ENCODE data around the gene SH3D19. TPM values are rescaled to one million over a fixed set of nuclear protein-coding genes. Genes with fewer than 3 reads are reported as not detected.

SH3D19 gene
- total RNA-seq, 1 donor: 46.6 TPM

DNA sequence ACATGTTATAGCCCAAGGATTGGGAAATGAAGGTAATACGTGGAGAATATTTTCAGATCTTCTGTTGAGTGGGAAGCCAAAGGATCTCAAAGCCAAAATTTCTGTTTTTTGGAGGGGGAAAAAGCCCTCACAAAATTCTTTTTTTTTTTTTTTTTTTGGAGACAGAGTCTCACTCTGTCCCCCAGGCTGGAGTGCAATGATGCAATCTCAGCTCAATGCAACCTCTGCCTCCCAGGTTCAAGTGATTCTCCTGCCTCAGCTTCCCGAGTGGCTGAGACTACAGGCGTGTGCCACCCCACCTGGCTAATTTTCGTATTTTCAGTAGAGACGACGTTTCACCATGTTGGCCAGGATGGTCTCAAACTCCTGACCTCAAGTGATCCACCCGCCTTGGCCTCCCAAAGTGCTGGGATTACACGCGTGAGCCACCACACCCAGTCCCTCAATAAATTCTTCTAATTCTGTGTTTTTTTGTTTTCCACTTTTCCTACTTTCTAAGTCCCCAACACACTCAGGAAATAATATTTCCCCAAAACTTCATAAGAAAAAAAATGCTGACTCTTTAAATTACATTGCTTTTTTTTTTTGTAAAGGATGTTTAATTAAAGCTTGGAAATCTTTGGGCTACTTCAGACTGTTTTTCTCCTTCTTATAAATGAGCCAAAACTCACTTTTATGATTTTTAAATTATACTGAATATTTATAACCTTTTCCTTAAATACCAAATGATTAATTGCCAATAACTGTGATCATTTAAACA, 174.4 kb downstream of the SH3D19 start:
- no peak overlapping the region for H3K4me3 ChIP-seq (ENCODE audit: low read depth, low read length)
- TF ChIP-seq, protein P1, sequence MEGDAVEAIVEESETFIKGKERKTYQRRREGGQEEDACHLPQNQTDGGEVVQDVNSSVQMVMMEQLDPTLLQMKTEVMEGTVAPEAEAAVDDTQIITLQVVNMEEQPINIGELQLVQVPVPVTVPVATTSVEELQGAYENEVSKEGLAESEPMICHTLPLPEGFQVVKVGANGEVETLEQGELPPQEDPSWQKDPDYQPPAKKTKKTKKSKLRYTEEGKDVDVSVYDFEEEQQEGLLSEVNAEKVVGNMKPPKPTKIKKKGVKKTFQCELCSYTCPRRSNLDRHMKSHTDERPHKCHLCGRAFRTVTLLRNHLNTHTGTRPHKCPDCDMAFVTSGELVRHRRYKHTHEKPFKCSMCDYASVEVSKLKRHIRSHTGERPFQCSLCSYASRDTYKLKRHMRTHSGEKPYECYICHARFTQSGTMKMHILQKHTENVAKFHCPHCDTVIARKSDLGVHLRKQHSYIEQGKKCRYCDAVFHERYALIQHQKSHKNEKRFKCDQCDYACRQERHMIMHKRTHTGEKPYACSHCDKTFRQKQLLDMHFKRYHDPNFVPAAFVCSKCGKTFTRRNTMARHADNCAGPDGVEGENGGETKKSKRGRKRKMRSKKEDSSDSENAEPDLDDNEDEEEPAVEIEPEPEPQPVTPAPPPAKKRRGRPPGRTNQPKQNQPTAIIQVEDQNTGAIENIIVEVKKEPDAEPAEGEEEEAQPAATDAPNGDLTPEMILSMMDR (IDR thresholded peaks at IDR 0.05; ENCODE audit: insufficient read depth, low read depth, low read length): no peak
- DNase-seq (ENCODE audit: low read depth): no peak

DNA sequence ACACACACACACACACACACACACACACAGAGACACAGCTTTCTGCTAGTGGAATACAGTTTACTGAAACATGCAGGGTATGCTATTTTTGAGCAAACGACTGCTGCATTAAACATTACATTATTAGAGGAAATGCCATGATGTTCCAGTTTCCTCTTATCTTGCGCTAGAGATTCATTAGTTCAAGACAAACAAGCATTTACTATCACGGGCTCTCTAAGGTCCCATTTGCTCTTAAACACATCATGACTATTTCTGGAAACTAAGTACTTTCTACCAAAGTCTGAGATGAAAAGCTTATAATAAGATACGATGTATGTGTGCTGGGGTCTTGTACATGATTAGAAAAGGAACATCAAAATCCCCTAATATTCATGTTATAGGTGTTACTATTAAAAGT, 177.1 kb downstream of the SH3D19 start:
- no peak overlapping the region for H3K4me3 ChIP-seq (ENCODE audit: low read depth, low read length)
- DNase-seq (ENCODE audit: low read depth): no peak
- TF ChIP-seq, protein P1 (IDR thresholded peaks at IDR 0.05; ENCODE audit: insufficient read depth, low read depth, low read length): no peak

- TF ChIP-seq, protein P1 (IDR thresholded peaks at IDR 0.05; ENCODE audit: insufficient read depth, low read depth, low read length): no peak
- DNase-seq (ENCODE audit: low read depth): peak; percentile 65
- no peak overlapping the region for H3K4me3 ChIP-seq (ENCODE audit: low read depth, low read length)
These were observed 178.4 kb downstream of the SH3D19 start for GRCh38 chr4:151147000-151147399.

GRCh38 chr4:151144329-151145072, 180.9 kb downstream of the SH3D19 start:
- no peak for DNase-seq (ENCODE audit: low read depth)
- TF ChIP-seq, protein P1 (IDR thresholded peaks at IDR 0.05; ENCODE audit: insufficient read depth, low read depth, low read length): no peak
- H3K4me3 ChIP-seq (ENCODE audit: low read depth, low read length): no peak overlapping the region

DNA sequence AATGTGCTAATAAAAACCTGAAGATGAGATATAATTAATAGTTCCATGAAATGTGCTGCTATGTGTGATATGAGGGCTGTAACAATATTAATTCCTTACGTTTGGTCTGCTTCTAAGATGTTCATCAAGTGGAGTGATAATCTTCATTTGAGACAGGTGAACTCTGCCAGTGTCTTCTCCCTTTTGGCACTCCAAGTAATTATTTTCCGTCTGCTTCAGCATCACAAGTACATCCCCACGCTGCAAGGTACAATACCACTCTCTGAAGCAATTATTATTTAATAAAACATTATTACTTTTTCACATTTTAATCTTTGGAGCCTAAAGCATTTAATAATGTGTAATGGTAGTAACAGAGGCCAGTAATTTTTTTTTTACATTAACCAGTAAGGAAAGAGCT, 181.6 kb downstream of the SH3D19 start:
- no peak overlapping the region for H3K4me3 ChIP-seq (ENCODE audit: low read depth, low read length)
- no peak for DNase-seq (ENCODE audit: low read depth)
- TF ChIP-seq, protein P1 (IDR thresholded peaks at IDR 0.05; ENCODE audit: insufficient read depth, low read depth, low read length): no peak

DNA sequence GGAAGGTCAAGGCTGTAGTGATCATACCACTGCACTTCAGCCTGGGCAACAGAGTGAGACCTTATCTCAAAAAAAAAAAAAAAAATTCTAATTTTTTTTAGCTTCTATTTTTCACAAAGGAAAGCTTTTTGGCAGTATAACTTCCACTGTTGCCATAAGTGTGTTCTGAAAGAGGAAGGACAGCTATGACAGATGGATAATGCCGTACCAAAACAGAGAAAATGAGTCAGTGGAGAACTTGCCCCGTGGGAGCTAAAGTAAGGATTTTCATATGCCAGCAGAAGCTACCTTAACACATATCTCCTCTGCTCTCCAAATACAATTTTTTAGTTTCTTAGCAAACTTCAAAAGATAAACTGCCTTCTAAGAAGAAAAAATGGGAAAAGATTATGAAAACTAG, 182.2 kb downstream of the SH3D19 start:
- TF ChIP-seq, protein P1 (IDR thresholded peaks at IDR 0.05; ENCODE audit: insufficient read depth, low read depth, low read length): no peak
- no peak overlapping the region for H3K4me3 ChIP-seq (ENCODE audit: low read depth, low read length)
- no peak for DNase-seq (ENCODE audit: low read depth)

All from fibroblast of villous mesenchyme (primary cell).